GM12874 (cell line): Measurements from ENCODE around the gene CATSPER4.

Source experiments
- CTCF ChIP-seq: IDR thresholded peaks from 2 replicates; pipeline ENCODE4 v1.5.1; 2011; ENCODE audit warnings: low read depth, mild to moderate bottlenecking, control low read depth, low read length, moderate library complexity; ENCODE audit not compliant: insufficient read depth

CATSPER4 gene

GRCh38 chr1:26155370-26156284 lies 34.8 kb upstream of the CATSPER4 start:
- TF ChIP-seq CTCF, result no peak

- no peak for TF ChIP-seq CTCF
Observed at GRCh38 chr1:26156285-26157038, 33.9 kb upstream of the CATSPER4 start.

GRCh38 chr1:26158271-26158907 lies 32.0 kb upstream of the CATSPER4 start:
- no peak for TF ChIP-seq CTCF

GRCh38 chr1:26158908-26159742 lies 31.3 kb upstream of the CATSPER4 start, which contains the start of gene FAM110D:
TSS of gene FAM110D (plus strand) at chr1:26159079. CDS start at chr1:26161292, 2,213 bp downstream.
- TF ChIP-seq CTCF, result no peak

GRCh38 chr1:26159743-26160039 lies 30.7 kb upstream of the CATSPER4 start:
- TF ChIP-seq CTCF, result no peak

- no peak for TF ChIP-seq CTCF
Observed at GRCh38 chr1:26160527-26161414, 29.6 kb upstream of the CATSPER4 start.
